Vein endothelial cell (primary cell): ENCODE data around the gene CHAC2. TPM values are rescaled to one million over a fixed set of nuclear protein-coding genes. Genes with fewer than 3 reads are reported as not detected.

ENCODE experiments used
- total RNA-seq: library from RNA; depleted of rRNA; stranded (reverse); fragments of >200 nt; gene quantifications from 2 replicates; pipeline ENCODE4 v1.2.3, GENCODE V29; 2012

Gene CHAC2
- 6.9 and 9.1 TPM in 2 replicates for total RNA-seq

DNA sequence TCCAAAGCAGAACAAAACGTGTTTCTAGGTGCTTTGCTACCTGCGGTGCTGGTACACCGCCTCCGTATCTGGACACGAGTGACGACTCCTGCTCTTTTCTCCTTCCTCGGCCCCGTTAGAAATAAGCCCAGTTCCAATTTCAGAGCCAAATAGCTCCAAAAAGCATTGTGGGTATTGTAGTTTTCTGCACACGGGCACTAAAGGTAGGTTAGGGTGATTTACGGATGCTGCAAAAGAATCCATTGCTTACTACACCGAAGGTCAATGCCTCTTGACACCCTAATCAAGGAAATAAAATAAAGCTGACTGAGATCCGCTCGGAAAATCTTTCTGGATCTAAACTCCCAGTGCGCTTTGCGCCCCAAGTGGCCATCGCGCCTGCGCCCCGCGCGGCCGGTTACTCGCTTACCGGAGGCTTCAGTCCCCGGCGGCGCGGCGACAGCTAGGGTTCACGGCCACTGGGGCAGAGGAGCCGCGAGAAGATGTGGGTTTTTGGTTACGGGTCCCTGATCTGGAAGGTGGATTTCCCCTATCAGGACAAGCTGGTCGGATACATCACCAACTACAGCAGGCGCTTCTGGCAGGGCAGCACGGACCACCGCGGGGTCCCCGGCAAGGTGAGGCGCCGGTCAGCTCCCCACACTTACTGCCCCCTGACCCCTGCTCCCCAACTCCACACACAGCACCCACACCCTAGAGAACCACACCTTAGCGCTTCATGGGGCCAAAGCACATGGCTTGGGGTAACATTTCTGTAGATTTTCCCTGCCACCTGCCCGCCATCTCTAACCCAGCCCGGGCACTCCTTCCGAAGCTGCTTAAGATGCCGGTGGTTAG is at the start of gene CHAC2:
Gene CHAC2 (plus strand): TSS at position 400 of the 837 bp plus-strand sequence. CDS start 83 bp downstream, at position 483.

DNA sequence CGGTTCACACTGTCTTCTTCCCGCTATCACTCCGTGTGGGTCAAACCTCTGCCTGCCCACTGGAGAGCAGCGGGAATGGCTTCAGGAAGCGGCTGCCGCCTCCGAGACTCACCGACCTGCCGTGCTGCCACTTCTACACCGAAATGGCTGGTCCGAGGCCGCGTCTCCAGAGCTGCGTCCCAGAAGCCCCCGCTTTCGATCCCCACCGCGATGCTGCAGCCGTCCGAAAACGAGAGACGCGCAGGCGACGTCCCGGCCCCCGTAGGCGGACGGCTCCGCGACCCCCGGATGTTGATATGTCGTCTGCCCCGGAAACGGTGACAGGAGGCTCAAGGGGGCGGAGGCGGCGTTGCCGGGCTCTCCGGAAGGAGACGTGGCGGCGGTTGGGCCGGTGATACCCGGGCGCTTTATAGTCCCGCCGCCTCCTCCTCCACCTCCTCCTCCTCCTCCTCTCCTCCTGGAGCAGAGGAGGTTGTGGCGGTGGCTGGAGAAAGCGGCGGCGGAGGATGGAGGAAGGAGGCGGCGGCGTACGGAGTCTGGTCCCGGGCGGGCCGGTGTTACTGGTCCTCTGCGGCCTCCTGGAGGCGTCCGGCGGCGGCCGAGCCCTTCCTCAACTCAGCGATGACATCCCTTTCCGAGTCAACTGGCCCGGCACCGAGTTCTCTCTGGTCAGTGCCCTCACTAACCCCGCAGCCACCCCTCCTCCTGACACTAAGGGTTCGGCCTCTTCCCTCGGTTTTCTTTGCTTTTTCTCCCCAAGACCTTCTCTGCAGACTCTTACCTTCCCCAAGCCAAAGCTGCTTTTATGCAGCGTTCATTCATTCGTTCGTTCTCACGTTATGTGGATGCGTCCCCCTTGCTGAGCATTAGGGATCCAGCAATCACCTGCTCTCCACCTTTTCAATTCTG is 19.4 kb downstream of the CHAC2 start, which contains the start of the genes ASB3 and ERLEC1:
Gene ASB3 (minus strand): TSS at position 249 of the 909 bp plus-strand sequence. CDS start 21,381 bp downstream, outside the sequence.
Gene ERLEC1 (plus strand): TSS at position 340 of the 909 bp plus-strand sequence. CDS start 167 bp downstream, at position 507.

Other genes starting within 250 kb of the CHAC2 start
- gene ASB3, start 19.1 kb downstream of the CHAC2 start, total RNA-seq: 20.9 and 21.5 TPM in 2 replicates
- gene ERLEC1, start 19.2 kb downstream of the CHAC2 start, total RNA-seq: 39.5 and 80.4 TPM in 2 replicates
- 3.9 and 4.2 TPM in 2 replicates for gene GPR75, start 92.2 kb downstream of the CHAC2 start, total RNA-seq
- 67.6 and 90.5 TPM in 2 replicates for gene PSME4, start 203.2 kb downstream of the CHAC2 start, total RNA-seq